Transverse colon (tissue), 4 donors: ENCODE data around the gene GADD45A. TPM values are rescaled to one million over a fixed set of nuclear protein-coding genes. Genes with fewer than 3 reads are reported as not detected.

Experiments
- DNase-seq: peaks from one replicate; pipeline ENCODE4 v3.0.0-alpha.2; 2019
- H3K27ac ChIP-seq, 4 donors: fragments of 200-600 bp; sonication (generic); 2 replicates each; pipeline ENCODE4 v1.5.1; 2016 to 2018; ENCODE audit warnings: inconsistent platforms in 4 of 4
- H3K27me3 ChIP-seq: fragments of 200-600 bp; sonication (generic); 2 replicates; pipeline ENCODE4 v1.5.1; 2017; ENCODE audit warnings: inconsistent platforms
- H3K36me3 ChIP-seq, 4 donors: fragments of 200-600 bp; sonication (generic); 2 replicates each; pipeline ENCODE4 v1.5.1; 2017 to 2019; ENCODE audit warnings: inconsistent platforms in 4 of 4
- H3K4me1 ChIP-seq, 4 donors: fragments of 200-600 bp; sonication (generic); 2 replicates each; pipeline ENCODE4 v1.5.1; 2017 to 2020; ENCODE audit warnings: inconsistent platforms in 4 of 4
- H3K4me3 ChIP-seq, 4 donors: fragments of 200-600 bp; sonication (generic); 1 replicate in 1 of 4; 2 replicates in 3 of 4; pipeline versions ENCODE4 v1.5.1 to v1.6.1; 2017 to 2019; ENCODE audit warnings: inconsistent platforms in 4 of 4
- H3K9me3 ChIP-seq, 2 donors: fragments of 200-600 bp; sonication (generic); 2 replicates each; pipeline ENCODE4 v1.5.1; 2017 to 2019; ENCODE audit warnings: inconsistent platforms in 2 of 2
- CTCF ChIP-seq, 5 experiments: fragments of 200-600 bp in 3 of 5; fragments of 450-650 bp in 2 of 5; sonication (generic) in 3 of 5; IDR thresholded peaks; 1 replicate in 2 of 5; 2 replicates in 3 of 5; pipeline ENCODE4 v1.5.1; 2016 to 2017; ENCODE audit warnings: antibody characterized with exemption in 5 of 5, inconsistent platforms in 3 of 5, mild to moderate bottlenecking in 2 of 5, moderate library complexity in 1 of 5
- EP300 ChIP-seq: sonication (generic); formaldehyde crosslinking; IDR thresholded peaks from one replicate; pipeline ENCODE4 v1.6.1; 2017; ENCODE audit warnings: antibody characterized with exemption, low read depth
- POLR2A ChIP-seq: fragments of 450-650 bp; IDR thresholded peaks from one replicate; pipeline ENCODE4 v1.6.1; 2016; ENCODE audit warnings: antibody characterized with exemption, mild to moderate bottlenecking, moderate library complexity
- POLR2AphosphoS5 ChIP-seq, 3 donors: sonication (generic); formaldehyde crosslinking; IDR thresholded peaks; one replicate each; pipeline ENCODE4 v1.6.1; 2016; ENCODE audit warnings: antibody characterized with exemption in 3 of 3
- WGBS, 2 donors: methylation state at CpG; one replicate each; pipeline ENCODE4 v1.1.5; 2018; ENCODE audit warnings: low coverage in 1 of 2; 5-methylcytosine and 5-hydroxymethylcytosine counted together
- in situ Hi-C, 4 donors: fragments of 200-750 bp; cut with MboI; loops; one replicate each; pipeline versions ENCODE4 v1.15.0 to v1.15.1; 2017; ENCODE audit warnings: low sequenced_read_pairs in 3 of 4, low pct_ligation_motif_present in 1 of 4, low pct_unique_long_range_greater_than_20kb in 1 of 4
- intact Hi-C: fragments of 100-400 bp; cut with DNase I; formaldehyde crosslinking; loops from one replicate; pipeline ENCODE4 v1.15.1; 2023; ENCODE audit warnings: low total_unique reads
- total RNA-seq, 4 donors: library from RNA; depleted of rRNA; stranded (reverse); fragments of >200 nt; gene quantifications; one replicate each; pipeline ENCODE4 v1.1.0, GENCODE V29; 2016

Gene GADD45A
- total RNA-seq, 4 donors from 2014 or later: 2.0 to 79.7 (median 69.9) TPM

GRCh38 chr1:67689267-67690017 is 4.4 kb downstream of the GADD45A start:
- Histone ChIP-seq H3K36me3 (peaks cover 0 to 7% (median 3%) of the 10 kb centered on the region in 4 donors), H3K4me1 (peaks cover 0 to 15% (median 13%) of the 10 kb centered on the region in 4 donors), H3K27me3 (no peaks in the 10 kb centered on the region), H3K4me3 (no peak overlapping the region), H3K9me3 (no peaks in the 10 kb centered on the region), H3K27ac (no peak overlapping the region)
- 66 to 73% methylated on average over 2 to 3 of the region's 3 CpGs for WGBS, 2 donors
- in situ Hi-C loops (loop anchor here in 1 of 4 donors (10.0 kb wide), 2 partner anchors 45 to 65 kb away; no protein-coding TSS in a partner anchor), intact Hi-C loops (no loop called here)
- no peak for TF ChIP-seq EP300
- no peak for TF ChIP-seq CTCF (IDR thresholded peaks at IDR 0.05)
- TF ChIP-seq POLR2A: no peak
- no peak for TF ChIP-seq POLR2AphosphoS5 (IDR thresholded peaks at IDR 0.05)
- no peak for DNase-seq

GRCh38 chr1:67690018-67690363 is 5.0 kb downstream of the GADD45A start:
- Histone ChIP-seq H3K9me3 (no peaks in the 10 kb centered on the region), H3K36me3 (peaks cover 0 to 7% (median 3%) of the 10 kb centered on the region in 4 donors), H3K4me3 (no peak overlapping the region), H3K27me3 (no peaks in the 10 kb centered on the region), H3K4me1 (peaks cover 0 to 13% (median 10%) of the 10 kb centered on the region in 4 donors), H3K27ac (no peak overlapping the region)
- DNase-seq: no peak
- intact Hi-C loops (no loop called here), in situ Hi-C loops (loop anchor here in 1 of 4 donors (10.0 kb wide), 1 partner anchor 65 kb away; no protein-coding TSS in a partner anchor)
- TF ChIP-seq CTCF (IDR thresholded peaks at IDR 0.05) (no peak), POLR2A (no peak), EP300 (no peak), POLR2AphosphoS5 (IDR thresholded peaks at IDR 0.05) (no peak)

- no peak for DNase-seq
- WGBS, 2 donors: 86 to 89% methylated on average over 2 of the region's 2 CpGs
- no peaks in the 10 kb centered on the region for H3K27me3 ChIP-seq
- H3K36me3 ChIP-seq: peaks cover 0 to 7% (median 3%) of the 10 kb centered on the region in 4 donors
- TF ChIP-seq POLR2A: no peak
- peaks cover 0 to 13% (median 10%) of the 10 kb centered on the region in 4 donors for H3K4me1 ChIP-seq
- H3K4me3 ChIP-seq: no peak overlapping the region
- H3K27ac ChIP-seq: no peak overlapping the region
- in situ Hi-C loops (loop anchor here in 1 of 4 donors (10.0 kb wide), 1 partner anchor 64 kb away; no protein-coding TSS in a partner anchor), intact Hi-C loops (no loop called here)
- H3K9me3 ChIP-seq: no peaks in the 10 kb centered on the region
Observed at GRCh38 chr1:67690411-67690810, 5.4 kb downstream of the GADD45A start.

- no peaks in the 10 kb centered on the region for H3K9me3 ChIP-seq
- TF ChIP-seq POLR2A: no peak
- no peak for TF ChIP-seq CTCF (IDR thresholded peaks at IDR 0.05)
- no peak for TF ChIP-seq POLR2AphosphoS5 (IDR thresholded peaks at IDR 0.05)
- TF ChIP-seq EP300: no peak
- no peak overlapping the region for H3K27ac ChIP-seq
- peaks cover 0 to 11% (median 9%) of the 10 kb centered on the region in 4 donors for H3K4me1 ChIP-seq
- no peak overlapping the region for H3K4me3 ChIP-seq
- H3K36me3 ChIP-seq: peaks cover 0 to 7% (median 3%) of the 10 kb centered on the region in 4 donors
- in situ Hi-C loops: loop anchor here in 1 of 4 donors (10.0 kb wide), 1 partner anchor 63 kb away; no protein-coding TSS in a partner anchor
- H3K27me3 ChIP-seq: no peaks in the 10 kb centered on the region
- no peak for DNase-seq
- intact Hi-C loops: no loop called here
Observed at GRCh38 chr1:67691712-67692111, 6.7 kb downstream of the GADD45A start.
